H7 (cell line): ENCODE results near the gene CAMSAP3. TPM values are rescaled to one million over a fixed set of nuclear protein-coding genes. Genes with fewer than 3 reads are reported as not detected.

Source experiments
- DNase-seq: peaks from one replicate; pipeline ENCODE4 v3.0.0; 2012
- H3K27me3 ChIP-seq: 2 replicates; pipeline ENCODE4 v1.6.0; 2011; ENCODE audit warnings: mild to moderate bottlenecking, low read length; ENCODE audit not compliant: control insufficient read depth, insufficient read depth
- H3K36me3 ChIP-seq: replicated peaks from 2 replicates; pipeline ENCODE4 v1.5.1; 2011; ENCODE audit warnings: low read length; ENCODE audit not compliant: control insufficient read depth, insufficient read depth
- H3K4me3 ChIP-seq: 2 replicates; pipeline ENCODE4 v1.5.1; 2011; ENCODE audit warnings: low read depth, mild to moderate bottlenecking, control low read depth, low read length, moderate library complexity; ENCODE audit not compliant: insufficient read depth
- total RNA-seq: library from RNA; depleted of rRNA; stranded (reverse); fragments of >200 nt; shearing (Covaris generic); gene quantifications from 2 replicates; pipeline ENCODE4 v1.2.3, GENCODE V29; 2014; rRNA removed

The CAMSAP3 gene
- total RNA-seq, 1 experiment from 2014 or later, result 7.3 TPM

GRCh38 chr19:7648265-7649014 lies 52.8 kb downstream of the CAMSAP3 start:
- DNase-seq, result peak; percentile 16
- Histone ChIP-seq H3K27me3 (peaks cover 9% of the 10 kb centered on the region), H3K4me3 (no peak overlapping the region), H3K36me3 (no peaks in the 10 kb centered on the region; the same call in 1 of the 2 replicates)

- DNase-seq, result peak; percentile 36
- no peaks in the 10 kb centered on the region for H3K36me3 ChIP-seq
- H3K27me3 ChIP-seq, result peaks cover 9% of the 10 kb centered on the region
- H3K4me3 ChIP-seq, result no peak overlapping the region
Observed at GRCh38 chr19:7650148-7650547, 54.5 kb downstream of the CAMSAP3 start.

- Histone ChIP-seq H3K27me3 (peaks cover 9% of the 10 kb centered on the region), H3K4me3 (peak overlapping the region; percentile 16), H3K36me3 (no peaks in the 10 kb centered on the region)
- DNase-seq, result peak; percentile 96
Observed at GRCh38 chr19:7652061-7652641, 56.5 kb downstream of the CAMSAP3 start.

GRCh38 chr19:7654401-7654800 lies 58.7 kb downstream of the CAMSAP3 start:
- H3K4me3 ChIP-seq, result no peak overlapping the region
- no peak for DNase-seq
- H3K36me3 ChIP-seq, result no peaks in the 10 kb centered on the region
- peaks cover 9% of the 10 kb centered on the region for H3K27me3 ChIP-seq

- DNase-seq, result no peak
- Histone ChIP-seq H3K4me3 (no peak overlapping the region), H3K36me3 (no peaks in the 10 kb centered on the region), H3K27me3 (peaks cover 9% of the 10 kb centered on the region)
Observed at GRCh38 chr19:7655581-7655980, 59.9 kb downstream of the CAMSAP3 start.

- Histone ChIP-seq H3K4me3 (no peak overlapping the region), H3K36me3 (no peaks in the 10 kb centered on the region), H3K27me3 (peaks cover 5% of the 10 kb centered on the region)
- peak; percentile 41 for DNase-seq
Observed at GRCh38 chr19:7657131-7657751, 61.6 kb downstream of the CAMSAP3 start.

- no peak overlapping the region for H3K4me3 ChIP-seq
- peak; percentile 75 for DNase-seq
- H3K36me3 ChIP-seq, result no peaks in the 10 kb centered on the region
- no peaks in the 10 kb centered on the region; the same call in 1 of the 2 replicates for H3K27me3 ChIP-seq
Observed at GRCh38 chr19:7658219-7658686, 62.6 kb downstream of the CAMSAP3 start.

- DNase-seq, result peak; percentile 23
- no peak overlapping the region for H3K4me3 ChIP-seq
- H3K27me3 ChIP-seq, result no peaks in the 10 kb centered on the region; the same call in 1 of the 2 replicates
- no peaks in the 10 kb centered on the region for H3K36me3 ChIP-seq
Observed at GRCh38 chr19:7661744-7662538, 66.3 kb downstream of the CAMSAP3 start.

- Histone ChIP-seq H3K36me3 (no peaks in the 10 kb centered on the region), H3K27me3 (no peaks in the 10 kb centered on the region; the same call in 1 of the 2 replicates)
Observed at GRCh38 chr19:7662657-7663056, 67.0 kb downstream of the CAMSAP3 start.

GRCh38 chr19:7663706-7664105 lies 68.0 kb downstream of the CAMSAP3 start:
- no peaks in the 10 kb centered on the region for H3K27me3 ChIP-seq
- no peak for DNase-seq
- H3K4me3 ChIP-seq, result no peak overlapping the region
- H3K36me3 ChIP-seq, result no peaks in the 10 kb centered on the region

More at GRCh38 chr19:7662657-7663056, 67.0 kb downstream of the CAMSAP3 start:
- no peak for DNase-seq
- H3K4me3 ChIP-seq, result no peak overlapping the region

- Histone ChIP-seq H3K36me3 (no peaks in the 10 kb centered on the region), H3K4me3 (no peak overlapping the region), H3K27me3 (peaks cover 12% of the 10 kb centered on the region)
- DNase-seq, result no peak
Observed at GRCh38 chr19:7665076-7665475, 69.4 kb downstream of the CAMSAP3 start.

Other genes starting within 250 kb of the CAMSAP3 start
- gene ARHGEF18, start 246.9 kb upstream of the CAMSAP3 start, total RNA-seq, result 48.3 and 50.5 TPM in 2 replicates
- 2.4 and 3.5 TPM in 2 replicates for gene PEX11G, start 106.8 kb upstream of the CAMSAP3 start, total RNA-seq
- gene ZNF358, start 79.8 kb upstream of the CAMSAP3 start, total RNA-seq, result 52.1 and 54.8 TPM in 2 replicates
- gene MCOLN1, start 73.2 kb upstream of the CAMSAP3 start, total RNA-seq, result 6.8 and 6.9 TPM in 2 replicates
- gene PNPLA6, start 60.1 kb upstream of the CAMSAP3 start, total RNA-seq, result 87.4 and 114 TPM in 2 replicates
- 79.6 and 81.1 TPM in 2 replicates for gene XAB2, start 33.7 kb downstream of the CAMSAP3 start, total RNA-seq
- 24.0 and 27.7 TPM in 2 replicates for gene PET100, start 33.9 kb downstream of the CAMSAP3 start, total RNA-seq
- not detected in 2 replicates for gene PCP2, start 37.9 kb downstream of the CAMSAP3 start, total RNA-seq
- gene STXBP2, start 41.2 kb downstream of the CAMSAP3 start, total RNA-seq, result 17.3 and 25.9 TPM in 2 replicates
- gene RETN, start 73.2 kb downstream of the CAMSAP3 start, total RNA-seq, result not detected in 2 replicates
- gene MCEMP1, start 81.2 kb downstream of the CAMSAP3 start, total RNA-seq, result not detected in 2 replicates
- gene TRAPPC5, start 85.0 kb downstream of the CAMSAP3 start, total RNA-seq, result 92.2 and 137 TPM in 2 replicates
- not detected in 2 replicates for gene FCER2, start 106.3 kb downstream of the CAMSAP3 start, total RNA-seq
- not detected in 2 replicates for gene CLEC4G, start 136.2 kb downstream of the CAMSAP3 start, total RNA-seq
- not detected in 2 replicates for gene CD209, start 151.7 kb downstream of the CAMSAP3 start, total RNA-seq
- not detected in 2 replicates for gene CLEC4M, start 167.4 kb downstream of the CAMSAP3 start, total RNA-seq
- 3.5 and 5.0 TPM in 2 replicates for gene EVI5L, start 234.4 kb downstream of the CAMSAP3 start, total RNA-seq